Astrocyte of the spinal cord (primary cell): Measurements from ENCODE around the gene DSC3.
"Not testable (repeated sequence)": the region's sequence is repeated elsewhere in the genome, so short reads cannot be mapped to it uniquely, and the experiment has no call there.

Source experiments
- DNase-seq: peaks from one replicate; pipeline ENCODE4 v3.0.0; 2011; ENCODE audit warnings: low read depth, low spot score
- H3K4me3 ChIP-seq: 2 replicates; pipeline ENCODE4 v1.5.1; 2011; ENCODE audit warnings: low read depth, mild to moderate bottlenecking, low read length, moderate library complexity
- CTCF ChIP-seq: IDR thresholded peaks from 2 replicates; pipeline ENCODE4 v1.5.1; 2012; ENCODE audit warnings: low read depth, mild to moderate bottlenecking, low read length, inconsistent platforms
- in situ Hi-C: cut with HindIII; loops from 2 replicates; pipeline ENCODE4 v1.10.0; 2017; ENCODE audit warnings: low sequenced_read_pairs

The DSC3 gene

GRCh38 chr18:30982285-30982992, 60.1 kb downstream of the DSC3 start:
- TF ChIP-seq CTCF, result no peak

GRCh38 chr18:30978091-30978490, 64.5 kb downstream of the DSC3 start:
- DNase-seq, H3K4me3 ChIP-seq, in situ Hi-C loops: not testable (repeated sequence)

More at GRCh38 chr18:30982285-30982992, 60.1 kb downstream of the DSC3 start:
- H3K4me3 ChIP-seq, result no peak overlapping the region
- in situ Hi-C loops, result no loop called here
- DNase-seq, result no peak

DNA sequence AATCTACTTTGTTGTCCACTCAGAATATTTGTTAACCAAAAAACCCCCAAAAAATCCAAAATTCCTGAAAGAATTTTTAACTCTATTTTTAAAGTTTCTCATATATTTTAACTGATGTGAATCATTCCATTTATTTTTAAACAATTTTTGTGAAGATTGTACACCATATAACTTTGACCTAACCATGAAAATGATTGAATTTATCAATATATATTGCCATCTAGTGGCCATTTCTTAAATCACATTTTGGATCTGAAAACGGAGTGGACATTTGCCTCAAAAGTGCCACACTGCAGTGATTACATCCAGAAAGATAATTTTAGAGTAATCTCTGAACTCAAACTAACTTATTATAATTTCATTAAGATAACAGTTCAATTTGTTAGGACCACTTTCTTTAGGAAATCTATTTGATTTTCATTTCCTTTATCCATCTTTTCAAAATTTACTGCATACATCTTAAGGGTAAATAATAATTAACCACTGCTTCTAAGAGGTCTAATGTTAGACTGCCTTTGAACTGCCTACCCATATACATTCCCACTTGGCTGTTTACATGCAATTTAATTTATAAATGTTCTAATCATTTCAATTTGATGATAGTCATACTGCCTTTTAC, 71.1 kb downstream of the DSC3 start:
- peak; percentile 57 for DNase-seq
- in situ Hi-C loops, result no loop called here
- peak; percentile 37 for TF ChIP-seq CTCF
- no peak overlapping the region for H3K4me3 ChIP-seq

DNA sequence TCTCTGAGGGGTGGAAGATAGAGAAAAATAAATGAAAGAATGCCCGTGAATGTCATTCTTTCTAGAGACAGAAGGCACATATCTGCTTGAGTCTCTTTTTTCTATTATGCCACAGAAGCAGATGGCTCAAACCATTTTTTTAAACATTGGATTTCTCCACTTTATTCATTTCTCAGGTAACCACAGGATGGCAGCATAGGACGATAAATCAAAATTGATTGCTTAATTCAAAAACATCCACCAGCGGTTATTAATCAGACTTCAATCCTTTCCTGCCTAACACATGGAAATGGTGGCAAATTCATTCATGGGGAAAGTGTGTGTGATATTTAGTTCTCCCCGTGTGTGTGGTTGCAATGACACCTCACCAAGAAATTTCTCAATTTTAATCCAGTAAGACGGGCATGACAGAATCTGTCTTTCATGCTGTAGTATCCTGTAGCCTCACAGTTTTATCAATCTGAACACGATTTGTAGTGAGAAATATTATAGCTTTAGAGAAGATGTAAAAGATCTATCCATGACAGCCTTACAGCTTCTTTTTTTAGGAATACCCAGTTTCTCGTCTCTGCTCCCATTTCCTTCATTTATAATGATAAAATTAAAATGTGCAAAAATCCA, 72.2 kb downstream of the DSC3 start:
- peak; percentile 16 for DNase-seq
- H3K4me3 ChIP-seq, result no peak overlapping the region
- in situ Hi-C loops, result no loop called here
- TF ChIP-seq CTCF, result peak; percentile 25

GRCh38 chr18:30969670-30970170, 72.8 kb downstream of the DSC3 start:
- no peak overlapping the region for H3K4me3 ChIP-seq
- TF ChIP-seq CTCF, result no peak
- in situ Hi-C loops, result no loop called here
- no peak for DNase-seq

GRCh38 chr18:30967701-30968100, 74.8 kb downstream of the DSC3 start:
- no peak overlapping the region for H3K4me3 ChIP-seq
- DNase-seq, result no peak
- no peak for TF ChIP-seq CTCF
- in situ Hi-C loops, result no loop called here

DNA sequence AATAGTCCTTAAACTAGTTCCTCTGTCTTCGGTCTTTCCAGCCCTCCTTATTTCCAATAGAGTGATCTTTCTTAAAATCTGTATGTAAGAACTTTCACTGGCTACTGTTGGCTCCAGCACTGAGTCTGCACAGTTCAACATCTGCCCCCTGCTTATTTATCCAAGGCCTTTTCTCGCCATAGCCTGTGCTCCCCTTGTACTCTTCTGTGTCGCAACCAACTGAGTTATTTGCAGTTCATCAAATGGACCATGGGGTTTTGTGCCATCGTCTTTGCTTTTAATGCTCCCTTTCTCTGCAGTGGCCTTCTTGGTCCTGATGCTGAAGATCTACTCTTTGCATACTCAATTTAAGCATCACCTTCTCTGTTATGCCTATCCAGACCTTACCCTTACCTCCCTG, 77.3 kb downstream of the DSC3 start:
- TF ChIP-seq CTCF, result no peak
- no peak for DNase-seq
- H3K4me3 ChIP-seq, result no peak overlapping the region
- in situ Hi-C loops, result no loop called here
